ENCODE data around the gene GIT1.

Gene GIT1, protein sequence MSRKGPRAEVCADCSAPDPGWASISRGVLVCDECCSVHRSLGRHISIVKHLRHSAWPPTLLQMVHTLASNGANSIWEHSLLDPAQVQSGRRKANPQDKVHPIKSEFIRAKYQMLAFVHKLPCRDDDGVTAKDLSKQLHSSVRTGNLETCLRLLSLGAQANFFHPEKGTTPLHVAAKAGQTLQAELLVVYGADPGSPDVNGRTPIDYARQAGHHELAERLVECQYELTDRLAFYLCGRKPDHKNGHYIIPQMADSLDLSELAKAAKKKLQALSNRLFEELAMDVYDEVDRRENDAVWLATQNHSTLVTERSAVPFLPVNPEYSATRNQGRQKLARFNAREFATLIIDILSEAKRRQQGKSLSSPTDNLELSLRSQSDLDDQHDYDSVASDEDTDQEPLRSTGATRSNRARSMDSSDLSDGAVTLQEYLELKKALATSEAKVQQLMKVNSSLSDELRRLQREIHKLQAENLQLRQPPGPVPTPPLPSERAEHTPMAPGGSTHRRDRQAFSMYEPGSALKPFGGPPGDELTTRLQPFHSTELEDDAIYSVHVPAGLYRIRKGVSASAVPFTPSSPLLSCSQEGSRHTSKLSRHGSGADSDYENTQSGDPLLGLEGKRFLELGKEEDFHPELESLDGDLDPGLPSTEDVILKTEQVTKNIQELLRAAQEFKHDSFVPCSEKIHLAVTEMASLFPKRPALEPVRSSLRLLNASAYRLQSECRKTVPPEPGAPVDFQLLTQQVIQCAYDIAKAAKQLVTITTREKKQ

DNA sequence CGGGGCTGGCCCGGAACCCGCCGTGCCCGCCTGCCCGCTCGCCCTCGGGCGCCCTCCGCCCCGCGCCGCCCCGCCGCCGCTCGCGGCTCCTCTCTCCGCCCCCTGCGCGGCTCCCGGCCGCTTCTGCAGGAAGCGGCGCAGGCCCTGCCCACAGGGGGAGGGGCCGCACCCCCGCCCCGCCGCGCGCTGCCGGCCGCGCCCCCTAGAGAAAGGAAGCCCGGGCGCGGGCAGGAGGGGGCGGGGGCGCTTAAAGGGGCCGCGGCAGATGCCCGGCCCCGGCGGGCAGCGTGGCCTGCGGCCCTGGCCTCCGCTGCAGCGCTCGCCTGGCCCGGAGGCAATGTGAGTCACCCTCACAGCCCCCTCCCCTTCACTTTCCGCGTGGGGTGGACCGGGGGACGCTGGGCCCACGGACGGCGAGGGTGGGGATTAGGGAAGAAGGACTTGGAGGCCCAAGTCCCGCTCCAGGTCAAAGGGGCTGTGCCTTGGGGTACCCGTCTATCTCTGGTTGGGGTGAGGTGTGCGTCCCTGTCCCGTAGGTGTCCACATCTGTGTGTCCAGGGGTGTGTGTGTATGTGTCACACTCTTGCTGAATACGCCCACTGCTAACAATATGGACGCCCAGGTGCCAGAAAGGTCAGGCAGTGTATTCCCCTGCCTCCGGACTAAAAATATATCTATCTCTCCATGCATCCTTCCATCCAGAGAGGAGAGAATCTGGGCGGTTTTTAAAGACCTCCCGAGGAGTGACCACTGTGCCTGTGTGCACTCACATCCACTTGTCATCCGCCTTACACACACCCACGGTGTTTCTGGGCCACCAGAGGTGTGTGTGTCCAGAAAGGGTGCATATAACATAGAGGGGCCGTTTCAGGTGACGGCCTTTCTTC is at the start of gene GIT1:
Gene GIT1 (minus strand): TSS at position 125 of the 887 bp plus-strand sequence. CDS start 270 bp downstream, outside the sequence.
- H3K4me3 ChIP-seq (ENCODE audit: low read depth, low read length): peak within 1 kb of the TSS; percentile 73
- no peak for DNase-seq (ENCODE audit: low read depth)
- TF ChIP-seq, protein P1, sequence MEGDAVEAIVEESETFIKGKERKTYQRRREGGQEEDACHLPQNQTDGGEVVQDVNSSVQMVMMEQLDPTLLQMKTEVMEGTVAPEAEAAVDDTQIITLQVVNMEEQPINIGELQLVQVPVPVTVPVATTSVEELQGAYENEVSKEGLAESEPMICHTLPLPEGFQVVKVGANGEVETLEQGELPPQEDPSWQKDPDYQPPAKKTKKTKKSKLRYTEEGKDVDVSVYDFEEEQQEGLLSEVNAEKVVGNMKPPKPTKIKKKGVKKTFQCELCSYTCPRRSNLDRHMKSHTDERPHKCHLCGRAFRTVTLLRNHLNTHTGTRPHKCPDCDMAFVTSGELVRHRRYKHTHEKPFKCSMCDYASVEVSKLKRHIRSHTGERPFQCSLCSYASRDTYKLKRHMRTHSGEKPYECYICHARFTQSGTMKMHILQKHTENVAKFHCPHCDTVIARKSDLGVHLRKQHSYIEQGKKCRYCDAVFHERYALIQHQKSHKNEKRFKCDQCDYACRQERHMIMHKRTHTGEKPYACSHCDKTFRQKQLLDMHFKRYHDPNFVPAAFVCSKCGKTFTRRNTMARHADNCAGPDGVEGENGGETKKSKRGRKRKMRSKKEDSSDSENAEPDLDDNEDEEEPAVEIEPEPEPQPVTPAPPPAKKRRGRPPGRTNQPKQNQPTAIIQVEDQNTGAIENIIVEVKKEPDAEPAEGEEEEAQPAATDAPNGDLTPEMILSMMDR (IDR thresholded peaks at IDR 0.05; ENCODE audit: low read depth, low read length, missing control alignments): no peak
- in situ Hi-C loops (cut with HindIII; ENCODE audit: low sequenced_read_pairs): no loop called here

DNA sequence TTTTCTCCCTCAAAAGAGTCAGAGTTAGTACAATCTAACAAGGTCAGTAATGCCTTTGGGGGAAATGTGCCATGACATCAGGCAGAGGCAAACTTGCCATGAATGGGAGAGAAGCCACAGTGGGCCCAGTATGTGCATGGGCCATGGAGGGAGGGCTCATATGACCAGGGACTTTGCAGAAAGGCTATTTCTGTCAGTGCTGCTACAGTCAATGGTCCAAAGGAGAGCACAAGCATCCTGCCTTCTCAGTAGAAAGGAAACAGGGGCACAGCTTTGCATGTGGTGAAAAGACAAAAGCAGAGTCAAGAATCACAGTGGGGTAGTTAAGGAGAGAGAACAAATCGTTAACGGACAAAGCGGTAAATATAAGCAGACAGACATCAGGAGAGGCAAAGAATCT is 44.4 kb upstream of the GIT1 start:
- H3K4me3 ChIP-seq (ENCODE audit: low read depth, low read length): no peak overlapping the region
- in situ Hi-C loops (cut with HindIII; ENCODE audit: low sequenced_read_pairs): no loop called here
- no peak for DNase-seq (ENCODE audit: low read depth)
- TF ChIP-seq, protein P1 (IDR thresholded peaks at IDR 0.05; ENCODE audit: low read depth, low read length, missing control alignments): no peak

DNA sequence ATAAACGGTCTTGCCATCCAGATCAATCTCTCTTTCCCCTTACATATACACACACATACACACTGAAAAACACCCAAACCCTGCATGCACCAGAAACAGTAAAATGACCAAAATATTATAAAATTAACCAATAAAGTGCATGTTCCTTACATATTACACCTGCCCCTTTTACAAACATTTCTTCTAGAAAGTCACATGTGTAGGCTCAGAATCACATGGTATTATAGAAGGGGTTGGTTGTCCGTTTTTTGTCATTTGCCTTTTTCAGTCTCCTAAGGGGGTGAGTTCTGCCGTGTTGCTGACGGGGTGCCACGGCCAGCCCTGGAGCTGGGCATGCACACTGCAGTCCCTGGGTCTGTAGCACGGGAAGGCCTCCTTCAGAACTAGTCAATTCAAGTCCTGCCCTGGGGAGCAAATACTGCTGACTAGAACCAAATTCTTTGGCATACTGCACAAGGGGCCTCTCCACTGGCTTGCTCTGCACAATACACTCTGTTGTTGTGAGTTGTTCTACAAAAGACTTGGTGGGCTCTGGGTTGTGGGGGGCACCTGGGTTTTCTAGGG is 41.3 kb upstream of the GIT1 start:
- no peak for DNase-seq (ENCODE audit: low read depth)
- in situ Hi-C loops (cut with HindIII; ENCODE audit: low sequenced_read_pairs): no loop called here
- TF ChIP-seq, protein P1 (IDR thresholded peaks at IDR 0.05; ENCODE audit: low read depth, low read length, missing control alignments): no peak
- H3K4me3 ChIP-seq (ENCODE audit: low read depth, low read length): no peak overlapping the region

DNA sequence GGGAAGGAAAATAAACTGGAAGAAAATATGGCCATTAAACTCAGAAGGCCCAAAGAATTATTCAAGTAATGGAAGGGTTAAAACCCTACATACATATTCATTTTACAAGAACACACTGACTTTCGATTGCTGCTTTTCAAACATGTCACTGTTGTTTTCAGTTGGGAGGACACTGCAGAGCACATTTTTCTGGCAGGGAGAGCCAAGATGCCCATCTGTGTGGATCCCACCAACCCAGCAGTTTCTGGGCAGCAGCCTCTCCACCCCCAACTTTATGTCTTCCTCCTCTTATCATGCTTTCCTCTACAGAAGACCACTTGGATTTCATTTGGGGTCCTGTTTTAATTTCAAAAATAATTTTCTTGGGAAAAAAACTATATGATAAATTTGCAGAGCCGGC is 40.4 kb upstream of the GIT1 start:
- in situ Hi-C loops (cut with HindIII; ENCODE audit: low sequenced_read_pairs): no loop called here
- no peak for DNase-seq (ENCODE audit: low read depth)
- H3K4me3 ChIP-seq (ENCODE audit: low read depth, low read length): no peak overlapping the region
- TF ChIP-seq, protein P1 (IDR thresholded peaks at IDR 0.05; ENCODE audit: low read depth, low read length, missing control alignments): no peak

DNA sequence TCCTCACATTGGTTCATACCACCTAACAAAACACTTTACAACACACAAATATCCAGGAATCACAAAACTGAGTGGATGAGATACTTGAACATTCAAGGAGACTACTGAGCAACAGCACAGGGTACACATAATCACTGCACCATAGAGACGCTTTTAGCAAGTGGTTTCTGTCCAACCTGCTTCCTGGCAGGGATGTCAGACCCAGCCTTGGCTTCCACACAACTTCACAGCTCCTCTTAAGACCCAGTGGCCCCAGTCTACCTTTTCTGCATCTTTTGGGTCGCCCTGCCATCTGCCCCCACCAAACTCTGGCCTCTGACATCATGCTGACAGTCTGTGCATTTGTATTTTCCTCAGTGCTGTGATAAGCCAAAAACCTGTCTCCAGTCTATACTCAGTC is 39.2 kb upstream of the GIT1 start:
- TF ChIP-seq, protein P1 (IDR thresholded peaks at IDR 0.05; ENCODE audit: low read depth, low read length, missing control alignments): no peak
- in situ Hi-C loops (cut with HindIII; ENCODE audit: low sequenced_read_pairs): no loop called here
- DNase-seq (ENCODE audit: low read depth): no peak
- H3K4me3 ChIP-seq (ENCODE audit: low read depth, low read length): no peak overlapping the region

DNA sequence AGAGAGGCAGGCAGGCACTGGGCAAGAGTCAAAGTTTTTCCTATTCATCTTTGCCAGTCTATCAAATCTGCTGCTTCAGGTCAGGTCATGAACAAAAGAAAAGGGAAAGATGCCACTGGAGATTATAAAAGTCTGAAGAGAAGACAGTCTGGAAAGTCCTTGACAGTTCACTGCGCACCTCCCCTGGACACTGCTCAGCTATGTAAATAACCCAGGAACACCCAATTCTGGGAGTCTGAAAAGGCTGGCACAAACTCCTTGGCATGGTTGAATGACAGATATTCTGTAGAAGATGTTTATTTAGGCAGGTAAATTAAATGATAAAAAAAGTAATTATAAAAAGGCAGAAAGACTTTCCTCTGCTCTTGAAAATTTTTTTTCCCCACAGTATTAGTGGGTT is 38.5 kb upstream of the GIT1 start:
- in situ Hi-C loops (cut with HindIII; ENCODE audit: low sequenced_read_pairs): no loop called here
- TF ChIP-seq, protein P1 (IDR thresholded peaks at IDR 0.05; ENCODE audit: low read depth, low read length, missing control alignments): no peak

More for the DNA sequence above, 38.5 kb upstream of the GIT1 start:
- no peak for DNase-seq (ENCODE audit: low read depth)
- H3K4me3 ChIP-seq (ENCODE audit: low read depth, low read length): no peak overlapping the region
